COLO668 (cell line): ENCODE measurements around the gene KRTAP10-3.
"Not testable (repeated sequence)": the region's sequence is repeated elsewhere in the genome, so short reads cannot be mapped to it uniquely, and the experiment has no call there.

Experiments used
- DNase-seq: peaks from one replicate; lab custom pipeline; 2025; ENCODE audit not compliant: unreplicated experiment; lab: John Stamatoyannopoulos, UW

KRTAP10-3 gene

GRCh38 chr21:44572959-44573583, 14.5 kb upstream of the KRTAP10-3 start:
- DNase-seq: no peak

DNA sequence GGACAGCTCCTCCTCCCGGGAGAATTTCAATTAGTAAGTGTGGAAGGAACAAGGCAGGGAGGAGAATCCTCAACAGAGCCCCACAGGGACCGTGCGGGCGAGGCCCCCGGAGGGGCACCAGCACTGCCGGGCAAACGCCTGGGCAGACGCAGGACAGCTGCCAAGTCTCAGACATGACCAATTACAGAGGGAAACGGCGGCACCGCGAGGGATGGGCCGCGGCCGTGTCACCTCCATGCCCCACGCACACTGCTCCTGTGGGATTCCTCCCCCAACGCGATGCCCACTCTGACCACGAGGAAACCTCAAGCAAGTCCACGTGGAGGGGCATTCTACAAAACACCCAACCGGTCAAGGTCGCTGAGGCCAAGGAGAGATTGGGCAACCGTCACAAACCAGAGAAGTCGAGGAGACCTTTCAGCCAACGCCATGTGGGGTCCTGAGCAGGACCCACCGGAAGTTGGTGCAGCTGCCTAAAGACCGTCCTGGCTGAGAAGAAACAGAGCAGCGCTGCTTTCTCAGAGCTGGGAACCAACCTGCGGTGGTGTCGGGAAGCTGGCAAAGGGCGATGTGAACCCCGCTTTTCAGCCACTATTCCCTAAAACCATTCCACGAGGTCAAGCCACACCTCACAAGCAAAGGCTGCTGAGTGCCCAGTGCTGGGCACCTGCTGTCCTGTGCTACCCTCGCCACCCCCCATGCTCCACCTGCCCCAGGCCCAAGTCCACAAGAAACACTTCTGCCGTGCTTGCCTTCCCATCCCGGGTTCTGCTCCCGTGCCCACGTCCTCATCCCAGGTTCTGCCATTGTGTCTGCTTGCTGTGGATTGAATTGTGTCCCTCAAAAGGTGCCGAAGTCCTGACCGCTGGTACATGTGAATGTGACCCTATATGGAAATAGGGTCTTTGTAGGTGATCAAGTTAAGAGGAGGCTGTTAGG, 13.5 kb upstream of the KRTAP10-3 start:
- no peak for DNase-seq

DNA sequence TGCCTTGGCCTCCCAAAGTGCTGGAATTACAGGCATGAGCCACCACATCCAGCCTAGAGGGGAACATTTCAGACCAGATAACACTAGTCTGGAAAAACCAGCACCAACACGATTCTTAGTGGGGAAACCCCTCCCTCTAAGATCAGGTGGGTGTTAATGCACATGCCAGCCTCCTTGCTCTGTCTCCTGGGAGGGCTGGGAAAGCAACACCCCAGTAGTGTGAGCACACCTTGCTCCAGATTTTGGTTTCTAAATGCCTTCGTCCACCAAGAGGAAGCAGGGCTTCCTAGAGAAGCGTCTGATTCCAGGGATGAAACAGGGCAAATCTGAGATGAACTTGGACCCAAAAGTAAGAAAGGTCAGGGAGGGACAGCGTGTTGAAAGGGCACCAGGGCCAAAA, 12.7 kb upstream of the KRTAP10-3 start:
- no peak for DNase-seq

DNA sequence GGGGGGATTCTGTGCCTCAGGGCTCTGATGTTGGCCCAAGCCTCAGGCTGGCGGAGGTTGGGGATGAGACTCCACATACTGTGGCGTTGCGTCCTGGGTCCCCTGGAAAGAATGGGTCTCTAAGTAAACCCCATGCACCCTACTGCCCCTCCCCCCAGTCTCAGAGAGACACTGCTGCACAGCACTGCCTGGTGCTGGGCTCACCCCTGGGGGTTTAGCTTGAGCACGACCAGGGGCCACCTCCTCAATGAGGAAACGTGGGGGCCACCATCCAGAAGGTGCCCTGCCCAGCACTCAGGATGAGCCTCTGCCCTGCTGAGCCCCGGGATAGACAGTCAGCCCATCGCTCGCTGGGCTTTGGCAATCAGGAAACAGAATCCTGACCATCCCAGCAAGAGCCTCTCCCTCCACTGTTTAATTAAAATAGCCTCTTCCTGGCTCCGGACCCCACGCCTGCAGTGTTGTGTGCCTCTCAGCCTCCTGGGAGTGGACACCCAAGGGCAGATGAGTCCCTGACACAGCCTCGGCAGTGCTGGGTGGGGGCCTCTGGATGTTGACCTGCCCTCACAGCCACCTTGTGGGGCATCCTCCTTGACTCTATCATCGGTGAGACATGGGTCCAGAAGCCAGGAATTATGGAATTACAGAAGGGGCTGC, 11.4 kb upstream of the KRTAP10-3 start:
- DNase-seq: no peak

- peak; percentile 88 for DNase-seq
Observed at GRCh38 chr21:44568667-44569556, 10.3 kb upstream of the KRTAP10-3 start.

GRCh38 chr21:44568261-44568660, 9.7 kb upstream of the KRTAP10-3 start:
- DNase-seq: no peak

DNA sequence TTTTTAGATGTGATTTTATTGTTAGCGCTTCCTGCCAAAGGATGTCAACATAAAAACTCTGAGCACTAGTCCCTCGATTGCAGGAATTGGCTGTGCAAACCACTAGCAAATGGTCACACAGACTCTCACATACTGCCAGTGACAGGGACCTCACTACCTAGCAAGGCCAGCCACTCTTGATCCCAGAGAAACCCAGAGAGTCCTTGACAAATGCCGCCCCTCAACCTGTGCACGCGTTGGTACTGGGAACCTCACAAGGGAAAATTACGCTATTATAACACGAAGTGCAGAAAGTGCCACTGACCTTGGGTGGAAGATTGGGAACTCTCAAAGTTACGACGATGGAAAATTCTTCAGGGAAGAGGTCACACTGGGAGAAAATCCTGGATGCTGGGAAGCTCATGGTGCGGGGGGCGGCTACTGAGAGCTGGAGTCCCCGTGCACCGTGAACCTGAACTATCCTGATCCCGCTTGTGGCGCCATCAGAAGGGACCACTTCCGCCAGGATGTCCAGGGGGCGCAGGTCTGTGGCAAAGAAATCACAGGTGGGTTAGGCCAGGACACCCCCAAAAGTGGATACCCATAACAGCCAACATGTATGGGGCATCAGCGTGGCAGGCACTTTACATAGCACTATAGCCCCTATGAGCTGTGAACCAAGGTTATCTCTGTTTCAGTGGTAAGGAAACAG, 9.0 kb upstream of the KRTAP10-3 start:
- no peak for DNase-seq

GRCh38 chr21:44566403-44566802, 7.8 kb upstream of the KRTAP10-3 start:
- DNase-seq: no peak

DNA sequence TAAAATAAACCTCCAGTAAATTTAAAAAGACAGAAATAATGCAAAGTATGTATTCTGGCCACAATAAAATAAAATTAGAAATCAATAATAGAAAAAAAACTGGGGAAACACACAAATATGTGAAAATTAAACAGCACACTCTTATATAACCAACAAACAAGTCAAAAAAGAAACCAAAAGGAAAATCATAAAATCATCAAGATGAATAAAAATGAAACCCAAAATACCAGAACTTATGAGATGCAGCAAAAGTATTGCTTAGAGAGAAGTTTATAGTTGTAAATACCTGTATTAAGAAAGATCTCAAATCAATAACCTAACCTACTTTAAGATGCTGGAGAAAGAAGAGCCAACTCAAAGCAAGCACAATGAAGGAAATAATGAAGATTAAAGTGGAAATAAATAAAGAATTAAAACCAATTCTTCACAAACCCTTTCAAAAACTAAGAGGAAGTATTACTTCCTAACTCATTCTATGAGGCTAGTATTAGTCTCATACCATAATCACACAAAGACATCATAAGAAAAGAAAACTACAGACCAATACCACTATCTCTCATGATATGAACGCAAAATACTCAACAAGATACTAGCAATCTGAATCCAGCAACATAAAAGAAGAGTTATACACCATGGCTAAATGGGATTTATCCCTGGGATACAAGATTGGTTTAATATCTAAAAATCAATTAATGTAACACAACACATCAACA, 6.4 kb upstream of the KRTAP10-3 start:
- DNase-seq: no peak

- no peak for DNase-seq
Observed at GRCh38 chr21:44564099-44564498, 5.5 kb upstream of the KRTAP10-3 start.

- DNase-seq: not testable (repeated sequence)
Observed at GRCh38 chr21:44558329-44558675, 293 bp downstream of the KRTAP10-3 start.

GRCh38 chr21:44557491-44558328, 885 bp downstream of the KRTAP10-3 start:
- no peak for DNase-seq

GRCh38 chr21:44556879-44557278, 1.7 kb downstream of the KRTAP10-3 start:
- peak; percentile 80 for DNase-seq

DNA sequence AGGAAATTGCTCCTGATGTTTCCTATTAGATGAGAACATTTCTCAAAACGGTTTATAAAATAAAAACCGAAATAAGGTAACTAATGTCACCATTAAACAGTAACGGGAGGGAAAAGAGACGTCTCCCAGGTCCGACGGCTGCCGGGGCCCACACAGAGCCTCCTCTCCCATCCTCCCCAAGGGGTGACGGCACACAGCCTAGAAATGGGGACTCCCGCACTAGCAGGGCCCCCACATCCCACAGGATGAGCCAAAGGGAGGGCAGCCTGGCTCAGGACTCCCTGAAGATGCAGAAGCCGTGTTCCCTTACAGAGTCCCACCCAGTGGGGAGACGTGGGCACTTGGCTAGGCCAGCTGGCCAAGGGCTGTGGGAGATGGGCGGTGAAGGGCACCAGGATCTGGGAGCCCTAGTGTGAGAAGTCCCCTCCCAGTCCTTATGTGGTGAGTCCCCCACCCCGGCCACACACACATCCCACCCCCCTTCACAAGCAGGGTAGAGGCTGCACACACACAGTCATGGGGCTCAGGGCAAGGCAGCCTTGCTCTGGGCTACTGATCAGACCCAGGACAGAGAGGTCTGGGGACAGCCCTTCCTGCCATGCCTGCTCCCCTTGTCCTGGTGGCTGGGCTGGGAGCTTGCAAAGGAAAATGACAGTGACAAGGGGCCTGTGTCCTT, 3.3 kb downstream of the KRTAP10-3 start:
- no peak for DNase-seq

DNA sequence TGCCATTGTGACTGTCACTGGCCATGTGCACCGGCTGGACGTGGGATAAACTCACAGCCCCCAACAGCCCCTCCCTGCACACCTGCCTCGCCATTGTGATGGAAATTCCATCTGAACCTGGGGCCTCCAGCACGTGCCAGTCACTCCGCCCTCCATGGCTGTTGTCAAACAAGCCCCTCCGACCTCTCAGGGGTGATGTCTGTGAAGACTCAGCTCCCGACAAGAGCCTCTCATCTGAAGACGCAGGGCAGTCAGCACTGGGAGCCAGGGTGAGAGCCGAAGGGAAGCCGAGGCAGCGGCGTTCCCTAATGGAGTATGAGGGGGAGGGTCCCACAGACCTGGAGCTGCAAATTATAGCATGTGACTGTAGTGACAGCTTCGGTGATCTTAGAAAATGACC, 5.9 kb downstream of the KRTAP10-3 start:
- DNase-seq: peak; percentile 40

- no peak for DNase-seq
Observed at GRCh38 chr21:44552136-44552535, 6.5 kb downstream of the KRTAP10-3 start.

DNA sequence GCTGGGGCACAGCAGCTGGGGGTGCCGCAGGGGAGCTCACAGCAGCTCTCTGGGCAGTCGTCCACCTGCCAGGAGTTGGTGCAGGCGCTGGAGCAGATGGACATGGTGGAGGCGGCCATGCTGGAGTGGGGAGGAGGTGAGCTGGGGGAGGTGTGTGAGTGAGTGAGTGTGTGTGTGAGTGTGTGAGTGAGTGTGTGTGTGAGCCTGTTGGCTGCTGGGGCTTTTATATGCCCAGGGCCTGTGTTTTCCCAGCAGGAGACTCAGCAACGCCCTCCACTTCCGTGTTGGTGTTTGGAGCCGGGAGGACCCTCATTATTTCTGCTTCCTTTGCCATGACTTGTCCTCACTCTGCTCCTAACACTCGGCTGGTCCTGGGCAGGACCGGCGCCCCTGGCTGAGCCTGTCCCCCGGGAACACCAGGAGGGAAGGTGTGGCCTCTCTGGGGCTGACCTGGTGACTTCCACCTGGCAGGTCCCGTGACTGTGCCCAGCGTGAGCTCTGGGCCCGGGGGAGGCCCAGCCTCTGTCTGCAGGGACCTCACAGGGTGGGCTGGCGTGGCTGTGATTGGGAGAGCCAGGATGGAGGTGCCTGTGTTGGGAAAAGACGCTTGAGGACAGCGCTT, 7.1 kb downstream of the KRTAP10-3 start, which contains the start of gene KRTAP10-2:
TSS of gene KRTAP10-2 (minus strand) at position 166 of the 622 bp plus-strand sequence. CDS start at position 119, 47 bp downstream.
- DNase-seq: peak; percentile 60

- DNase-seq: peak; percentile 47
Observed at GRCh38 chr21:44550807-44551206, 7.8 kb downstream of the KRTAP10-3 start.
